GM12873 (cell line): ENCODE measurements around the gene ABI3BP.

Source experiments
- CTCF ChIP-seq: IDR thresholded peaks from 2 replicates; pipeline ENCODE4 v1.5.1; 2012; ENCODE audit warnings: low read depth, mild to moderate bottlenecking, moderate library complexity, low read length, control low read depth; ENCODE audit not compliant: insufficient read depth; ENCODE audit errors: missing control alignments

ABI3BP gene

GRCh38 chr3:100730524-100730923, 262.7 kb downstream of the ABI3BP start:
- TF ChIP-seq CTCF = no peak

- TF ChIP-seq CTCF = no peak
Measured at GRCh38 chr3:100726706-100727105, 266.5 kb downstream of the ABI3BP start.

- TF ChIP-seq CTCF = no peak
Measured at GRCh38 chr3:100725935-100726513, 267.2 kb downstream of the ABI3BP start.

- TF ChIP-seq CTCF = no peak
Measured at GRCh38 chr3:100720426-100720825, 272.8 kb downstream of the ABI3BP start.

GRCh38 chr3:100719136-100719535, 274.1 kb downstream of the ABI3BP start:
- TF ChIP-seq CTCF = no peak

- no peak for TF ChIP-seq CTCF
Measured at GRCh38 chr3:100717637-100718487, 275.4 kb downstream of the ABI3BP start.

GRCh38 chr3:100717063-100717462, 276.2 kb downstream of the ABI3BP start:
- TF ChIP-seq CTCF = no peak
